SHP77 (cell line): ENCODE data around the gene RAG1.

Experiments used
- DNase-seq, 2 experiments: peaks; one replicate each; lab custom pipeline; 2025; lab: John Stamatoyannopoulos, UW

The RAG1 gene

GRCh38 chr11:36628141-36628540 lies 60.3 kb downstream of the RAG1 start:
- DNase-seq, result no peak

GRCh38 chr11:36628765-36629244 lies 61.0 kb downstream of the RAG1 start:
- no peak for DNase-seq
